AG04449 (cell line): ENCODE data around the gene MRPL18.

Experiments used
- CTCF ChIA-PET: fragments of 350-600 bp; formaldehyde crosslinking; extraction: SDS; loops from one replicate; lab custom pipeline; 2021; ENCODE audit warnings: antibody characterized with exemption; lab: Yijun Ruan, JAX
- POLR2A ChIA-PET: fragments of 400-600, 350-600 bp; formaldehyde crosslinking; extraction: SDS; loops from one replicate; lab custom pipeline; 2020; ENCODE audit warnings: antibody characterized with exemption, inconsistent platforms; lab: Yijun Ruan, JAX
- DNase-seq: peaks from one replicate; pipeline ENCODE4 v3.0.0-alpha.2; 2010; ENCODE audit warnings: low read depth, low spot score
- H3K4me3 ChIP-seq: 2 replicates; pipeline ENCODE4 v1.5.1; 2011; ENCODE audit warnings: low read depth, mild to moderate bottlenecking, control low read depth, low read length
- CTCF ChIP-seq: IDR thresholded peaks from one replicate; pipeline ENCODE4 v1.5.1; 2011; ENCODE audit warnings: mild to moderate bottlenecking, moderate library complexity, low read length, control low read depth, inconsistent platforms; ENCODE audit not compliant: insufficient read depth; ENCODE audit errors: missing control alignments

The MRPL18 gene

GRCh38 chr6:159800141-159800865, 10.0 kb downstream of the MRPL18 start, which contains the start of gene PNLDC1:
TSS of gene PNLDC1 (plus strand) at chr6:159800276. CDS start at chr6:159800308, 32 bp downstream.
- POLR2A ChIA-PET, result interaction anchor here (1.3 kb wide), 1 partner anchor 10 kb away, joined by 5 read pairs; the partner anchor contains the start of gene MRPL18
- CTCF ChIA-PET, result interaction anchor here (1.6 kb wide), 1 partner anchor 10 kb away, joined by 3 read pairs; the partner anchor contains the start of gene MRPL18
- no peak for DNase-seq
- H3K4me3 ChIP-seq, result peak within 1 kb of the TSS; percentile 23
- no peak for TF ChIP-seq CTCF

- CTCF ChIA-PET, result interaction anchor here (1.6 kb wide), 1 partner anchor 12 kb away, joined by 3 read pairs; the partner anchor contains the start of gene MRPL18
- DNase-seq, result no peak
- TF ChIP-seq CTCF, result no peak
- POLR2A ChIA-PET, result interaction anchor here (0.7 kb wide), 1 partner anchor 154 kb away, joined by 4 read pairs; no protein-coding TSS in a partner anchor
- H3K4me3 ChIP-seq, result no peak overlapping the region
These were observed 11.7 kb downstream of the MRPL18 start for GRCh38 chr6:159801935-159802334.

- POLR2A ChIA-PET, result no interaction called here
- no peak for DNase-seq
- CTCF ChIA-PET, result no interaction called here
- no peak for TF ChIP-seq CTCF
- H3K4me3 ChIP-seq, result no peak overlapping the region
These were observed 14.2 kb downstream of the MRPL18 start for GRCh38 chr6:159804504-159804903.

GRCh38 chr6:159805440-159806020, 15.3 kb downstream of the MRPL18 start:
- no peak overlapping the region for H3K4me3 ChIP-seq
- no peak for DNase-seq
- ChIA-PET CTCF (interaction anchor here (1.2 to 1.5 kb wide), 2 partner anchors 16 to 138 kb away, joined by 3 read pairs; no protein-coding TSS in a partner anchor), POLR2A (no interaction called here)
- TF ChIP-seq CTCF, result no peak

- TF ChIP-seq CTCF, result no peak
- CTCF ChIA-PET, result interaction anchor here (1.2 to 1.5 kb wide), 2 partner anchors 16 to 137 kb away, joined by 3 read pairs; no protein-coding TSS in a partner anchor
- no peak overlapping the region for H3K4me3 ChIP-seq
- POLR2A ChIA-PET, result no interaction called here
- no peak for DNase-seq
These were observed 15.8 kb downstream of the MRPL18 start for GRCh38 chr6:159806021-159806458.
